AG04449 (cell line): Measurements from ENCODE around the gene MSMO1.

ENCODE experiments used
- CTCF ChIA-PET: fragments of 350-600 bp; formaldehyde crosslinking; extraction: SDS; loops from one replicate; lab custom pipeline; 2021; ENCODE audit warnings: antibody characterized with exemption; lab: Yijun Ruan, JAX
- POLR2A ChIA-PET: fragments of 400-600, 350-600 bp; formaldehyde crosslinking; extraction: SDS; loops from one replicate; lab custom pipeline; 2020; ENCODE audit warnings: antibody characterized with exemption, inconsistent platforms; lab: Yijun Ruan, JAX
- DNase-seq: peaks from one replicate; pipeline ENCODE4 v3.0.0-alpha.2; 2010; ENCODE audit warnings: low read depth, low spot score
- H3K4me3 ChIP-seq: 2 replicates; pipeline ENCODE4 v1.5.1; 2011; ENCODE audit warnings: low read depth, mild to moderate bottlenecking, control low read depth, low read length
- TF ChIP-seq, protein P1 (sequence below): IDR thresholded peaks from one replicate; pipeline ENCODE4 v1.5.1; 2011; ENCODE audit warnings: mild to moderate bottlenecking, moderate library complexity, low read length, control low read depth, inconsistent platforms; ENCODE audit not compliant: insufficient read depth; ENCODE audit errors: missing control alignments

The MSMO1 gene

DNA sequence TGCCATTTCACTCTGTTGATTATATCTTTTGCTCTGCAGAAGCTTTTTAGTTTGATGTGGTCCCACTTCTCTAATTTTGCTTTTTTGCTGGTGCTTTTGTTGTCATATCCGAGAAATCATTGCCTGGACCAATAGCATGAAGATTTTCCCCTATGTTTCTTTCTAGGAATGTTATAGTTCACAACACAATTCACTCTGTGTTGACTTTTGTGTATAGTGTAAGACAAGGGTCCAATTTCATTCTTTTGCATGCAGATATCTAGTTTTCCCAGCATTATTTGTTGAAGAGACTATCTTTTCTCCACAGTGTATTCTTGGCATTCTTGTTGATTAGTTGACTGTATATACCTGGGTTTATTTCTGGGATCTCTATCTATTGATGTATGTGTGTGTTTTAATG, 43.1 kb downstream of the MSMO1 start:
- POLR2A ChIA-PET = no interaction called here
- CTCF ChIA-PET = interaction anchor here (1.0 kb wide), 1 partner anchor 239 kb away, joined by 3 read pairs; no protein-coding TSS in a partner anchor
- DNase-seq = no peak
- no peak overlapping the region for H3K4me3 ChIP-seq
- TF ChIP-seq, protein P1, sequence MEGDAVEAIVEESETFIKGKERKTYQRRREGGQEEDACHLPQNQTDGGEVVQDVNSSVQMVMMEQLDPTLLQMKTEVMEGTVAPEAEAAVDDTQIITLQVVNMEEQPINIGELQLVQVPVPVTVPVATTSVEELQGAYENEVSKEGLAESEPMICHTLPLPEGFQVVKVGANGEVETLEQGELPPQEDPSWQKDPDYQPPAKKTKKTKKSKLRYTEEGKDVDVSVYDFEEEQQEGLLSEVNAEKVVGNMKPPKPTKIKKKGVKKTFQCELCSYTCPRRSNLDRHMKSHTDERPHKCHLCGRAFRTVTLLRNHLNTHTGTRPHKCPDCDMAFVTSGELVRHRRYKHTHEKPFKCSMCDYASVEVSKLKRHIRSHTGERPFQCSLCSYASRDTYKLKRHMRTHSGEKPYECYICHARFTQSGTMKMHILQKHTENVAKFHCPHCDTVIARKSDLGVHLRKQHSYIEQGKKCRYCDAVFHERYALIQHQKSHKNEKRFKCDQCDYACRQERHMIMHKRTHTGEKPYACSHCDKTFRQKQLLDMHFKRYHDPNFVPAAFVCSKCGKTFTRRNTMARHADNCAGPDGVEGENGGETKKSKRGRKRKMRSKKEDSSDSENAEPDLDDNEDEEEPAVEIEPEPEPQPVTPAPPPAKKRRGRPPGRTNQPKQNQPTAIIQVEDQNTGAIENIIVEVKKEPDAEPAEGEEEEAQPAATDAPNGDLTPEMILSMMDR = no peak

DNA sequence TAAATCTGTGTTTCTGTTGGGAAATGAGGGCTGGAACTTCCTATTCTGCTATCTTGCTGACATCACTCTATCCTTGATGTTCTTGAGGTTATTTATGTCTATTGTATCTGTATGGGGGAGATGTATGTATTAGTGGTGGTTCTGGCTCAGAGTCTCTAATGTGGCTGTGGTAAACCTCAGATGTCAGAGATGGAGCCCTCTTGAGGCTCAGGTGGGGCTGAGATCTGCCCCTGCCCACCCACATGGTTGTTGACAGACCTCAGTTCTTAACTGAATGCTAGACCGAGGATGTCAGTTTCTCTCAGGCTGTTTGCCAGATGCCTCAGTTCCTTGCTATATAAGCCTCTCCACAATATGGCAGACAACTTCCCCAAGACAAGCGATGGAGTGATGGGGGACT, 48.0 kb downstream of the MSMO1 start:
- no peak overlapping the region for H3K4me3 ChIP-seq
- ChIA-PET POLR2A (no interaction called here), CTCF (no interaction called here)
- no peak for DNase-seq
- TF ChIP-seq, protein P1 = no peak

DNA sequence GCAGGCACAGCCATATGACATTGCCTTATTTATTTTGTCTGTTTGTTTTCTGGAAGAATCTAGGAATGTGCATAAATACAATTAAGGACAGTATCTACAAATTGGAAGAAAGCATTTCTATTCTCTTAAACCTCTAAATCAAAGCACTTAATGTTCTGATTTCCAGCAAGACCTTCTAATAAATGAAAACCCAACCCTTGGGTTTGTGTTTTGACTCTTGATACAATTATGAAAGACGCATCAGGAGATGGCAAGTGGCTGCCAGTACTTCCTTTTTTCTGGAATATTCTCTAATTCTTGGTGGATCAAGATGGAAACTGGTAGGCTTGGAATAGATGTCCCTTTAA, 50.9 kb downstream of the MSMO1 start:
- no peak for DNase-seq
- TF ChIP-seq, protein P1 = no peak
- peak overlapping the region; percentile 55 for H3K4me3 ChIP-seq
- POLR2A ChIA-PET = no interaction called here
- CTCF ChIA-PET = interaction anchor here (2.9 kb wide), 1 partner anchor 19 kb away, joined by 7 read pairs; no protein-coding TSS in a partner anchor

DNA sequence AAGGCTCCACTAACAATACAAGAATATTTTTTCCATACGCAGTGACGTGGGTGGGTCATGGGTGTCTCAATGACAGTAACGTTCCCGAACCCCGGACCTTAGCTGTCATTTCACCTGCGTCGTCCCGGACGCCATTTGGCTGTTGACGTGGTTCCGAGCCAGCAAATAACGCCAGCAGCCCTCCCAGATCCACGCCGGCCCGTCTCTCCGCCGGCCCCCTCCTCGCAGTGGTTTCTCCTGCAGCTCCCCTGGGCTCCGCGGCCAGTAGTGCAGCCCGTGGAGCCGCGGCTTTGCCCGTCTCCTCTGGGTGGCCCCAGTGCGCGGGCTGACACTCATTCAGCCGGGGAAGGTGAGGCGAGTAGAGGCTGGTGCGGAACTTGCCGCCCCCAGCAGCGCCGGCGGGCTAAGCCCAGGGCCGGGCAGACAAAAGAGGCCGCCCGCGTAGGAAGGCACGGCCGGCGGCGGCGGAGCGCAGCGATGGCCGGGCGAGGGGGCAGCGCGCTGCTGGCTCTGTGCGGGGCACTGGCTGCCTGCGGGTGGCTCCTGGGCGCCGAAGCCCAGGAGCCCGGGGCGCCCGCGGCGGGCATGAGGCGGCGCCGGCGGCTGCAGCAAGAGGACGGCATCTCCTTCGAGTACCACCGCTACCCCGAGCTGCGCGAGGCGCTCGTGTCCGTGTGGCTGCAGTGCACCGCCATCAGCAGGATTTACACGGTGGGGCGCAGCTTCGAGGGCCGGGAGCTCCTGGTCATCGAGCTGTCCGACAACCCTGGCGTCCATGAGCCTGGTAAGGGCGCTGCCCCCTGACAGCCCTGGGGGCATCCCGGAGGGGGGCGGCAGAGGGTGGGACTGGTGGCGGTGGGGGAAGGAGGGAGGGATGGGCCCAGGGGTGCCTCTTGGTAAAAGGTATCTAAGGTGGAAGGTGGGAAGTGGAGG, 51.5 kb downstream of the MSMO1 start, which contains the start of gene CPE:
CPE (plus strand) TSS at position 264 of the 933 bp plus-strand sequence; CDS start at position 478, 214 bp downstream.
- DNase-seq = no peak
- CTCF ChIA-PET = interaction anchor here (2.9 kb wide), 1 partner anchor 19 kb away, joined by 7 read pairs; no protein-coding TSS in a partner anchor
- H3K4me3 ChIP-seq = peak within 1 kb of the TSS; percentile 55
- TF ChIP-seq, protein P1 = peak; percentile 62
- POLR2A ChIA-PET = no interaction called here

DNA sequence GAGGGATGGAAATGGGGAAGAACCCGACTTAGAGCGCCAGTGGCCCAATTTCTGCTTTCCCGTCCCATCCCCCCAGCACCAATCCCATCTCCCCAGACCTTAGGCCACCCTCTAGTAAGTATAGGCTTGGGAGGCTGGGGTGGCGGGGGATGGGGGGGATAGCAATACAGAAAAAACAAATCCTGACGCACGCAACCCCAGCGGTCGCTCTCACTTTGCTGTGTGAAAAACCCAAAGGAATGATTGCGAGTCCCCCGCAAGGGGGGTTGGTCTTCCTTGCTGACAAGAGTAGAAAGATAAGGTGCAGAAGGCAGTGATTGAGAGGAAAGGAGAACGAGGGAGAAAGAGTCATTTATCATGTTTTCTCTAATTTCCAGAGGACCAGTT, 52.2 kb downstream of the MSMO1 start:
- H3K4me3 ChIP-seq = no peak overlapping the region
- TF ChIP-seq, protein P1 = no peak
- CTCF ChIA-PET = no interaction called here
- no peak for DNase-seq
- POLR2A ChIA-PET = no interaction called here

DNA sequence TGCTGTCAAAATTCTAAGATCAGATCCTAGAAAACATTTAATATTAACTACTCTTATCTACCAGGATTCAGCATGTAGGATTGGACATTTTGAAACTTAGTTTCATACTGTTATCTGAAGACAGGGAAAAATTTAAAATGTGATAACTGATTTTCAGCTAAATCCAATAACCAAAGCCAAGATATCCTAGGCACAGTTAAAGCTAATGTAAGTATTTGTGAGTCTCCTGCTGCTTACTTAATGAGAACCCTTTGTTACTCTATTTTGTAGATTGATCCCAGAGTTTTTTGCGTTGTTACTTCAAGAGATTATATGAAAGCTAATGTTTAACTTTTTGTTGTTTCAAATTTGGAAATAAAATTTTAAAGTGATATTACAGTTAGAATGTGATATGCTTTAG, 53.3 kb downstream of the MSMO1 start:
- no peak for DNase-seq
- CTCF ChIA-PET = no interaction called here
- TF ChIP-seq, protein P1 = no peak
- H3K4me3 ChIP-seq = no peak overlapping the region
- POLR2A ChIA-PET = no interaction called here
